Liver (tissue), 9 donors: ENCODE measurements around the gene PDE3A. TPM values are rescaled to one million over a fixed set of nuclear protein-coding genes. Genes with fewer than 3 reads are reported as not detected.

ENCODE experiments used
- DNase-seq: peaks from one replicate; pipeline ENCODE4 v3.0.0-alpha.2; 2017; ENCODE audit warnings: low spot score
- H3K27ac ChIP-seq, 2 donors: one replicate each; pipeline ENCODE4 v1.7.0; 2013; ENCODE audit warnings: inconsistent platforms in 2 of 2, low read length in 2 of 2, control low read depth in 1 of 2, low read depth in 1 of 2, mild to moderate bottlenecking in 1 of 2
- H3K27me3 ChIP-seq, 4 donors: one replicate each; pipeline versions ENCODE4 v1.6.1 to v1.7.0; 2013; ENCODE audit warnings: low read length in 3 of 4, inconsistent platforms in 1 of 4, mild to moderate bottlenecking in 1 of 4, moderate library complexity in 1 of 4; ENCODE audit not compliant: control insufficient read depth in 4 of 4, insufficient read depth in 4 of 4
- H3K36me3 ChIP-seq, 4 donors: one replicate each; pipeline versions ENCODE4 v1.6.1 to v1.7.0; 2013; ENCODE audit warnings: low read length in 3 of 4, mild to moderate bottlenecking in 3 of 4, low read depth in 1 of 4, moderate library complexity in 1 of 4; ENCODE audit not compliant: control insufficient read depth in 4 of 4, insufficient read depth in 3 of 4
- H3K4me1 ChIP-seq, 4 donors: one replicate each; pipeline versions ENCODE4 v1.6.1 to v1.7.0; 2013; ENCODE audit warnings: low read length in 3 of 4, mild to moderate bottlenecking in 3 of 4, moderate library complexity in 1 of 4; ENCODE audit not compliant: control insufficient read depth in 4 of 4, insufficient read depth in 4 of 4
- H3K4me3 ChIP-seq, 3 donors: one replicate each; pipeline versions ENCODE4 v1.6.1 to v1.7.0; 2013; ENCODE audit warnings: low read length in 3 of 3, control low read depth in 1 of 3, low read depth in 1 of 3, mild to moderate bottlenecking in 1 of 3
- H3K9ac ChIP-seq, 2 donors: one replicate each; pipeline ENCODE4 v1.7.0; 2013; ENCODE audit warnings: low read length in 2 of 2, mild to moderate bottlenecking in 2 of 2, moderate library complexity in 2 of 2, control low read depth in 1 of 2, low read depth in 1 of 2
- H3K9me3 ChIP-seq, 4 donors: one replicate each; pipeline versions ENCODE4 v1.6.1 to v1.7.0; 2013; ENCODE audit warnings: low read length in 3 of 4; ENCODE audit not compliant: control insufficient read depth in 4 of 4
- CTCF ChIP-seq: fragments of 150-350 bp; IDR thresholded peaks from 2 replicates; pipeline ENCODE4 v1.5.1; 2017; ENCODE audit warnings: improper control_type of control experiment, low read depth, low read length; ENCODE audit not compliant: missing input control
- EGR1 ChIP-seq, 2 donors: IDR thresholded peaks; 2 replicates each; pipeline ENCODE4 v1.6.1; 2016 to 2018; ENCODE audit warnings: antibody characterized with exemption in 2 of 2, low read depth in 2 of 2
- MAX ChIP-seq: IDR thresholded peaks from 2 replicates; pipeline ENCODE4 v1.6.1; 2016; ENCODE audit warnings: antibody characterized with exemption
- RAD21 ChIP-seq, 2 donors: IDR thresholded peaks; 2 replicates each; pipeline ENCODE4 v1.6.1; 2016; ENCODE audit warnings: antibody characterized with exemption in 2 of 2, mild to moderate bottlenecking in 2 of 2
- REST ChIP-seq: IDR thresholded peaks from 2 replicates; pipeline ENCODE4 v1.6.1; 2016; ENCODE audit warnings: antibody characterized with exemption, mild to moderate bottlenecking
- SP1 ChIP-seq: IDR thresholded peaks from 2 replicates; pipeline ENCODE4 v1.6.1; 2018; ENCODE audit warnings: antibody characterized with exemption, mild to moderate bottlenecking
- TAF1 ChIP-seq: conservative IDR thresholded peaks from 2 replicates; pipeline ENCODE4 v1.6.1; 2016; ENCODE audit warnings: antibody characterized with exemption, mild to moderate bottlenecking
- ZBTB33 ChIP-seq: IDR thresholded peaks from 2 replicates; pipeline ENCODE4 v1.6.1; 2016; ENCODE audit warnings: antibody characterized with exemption
- WGBS: extraction: QIAGEN DNeasy Blood & Tissue Kit; methylation state at CpG from one replicate; pipeline ENCODE4 v1.1.7; 2013; 5-methylcytosine and 5-hydroxymethylcytosine counted together
- polyA plus RNA-seq, 2 donors: library from polyadenylated mRNA; stranded (reverse) in 1 of 2; unstranded in 1 of 2; fragments of 200-250 nt in 1 of 2; fragments of >200 nt in 1 of 2; fragmentation: Nextera tagmentation in 1 of 2; extraction: Ambion mirVana in 1 of 2; gene quantifications; one replicate each; pipeline versions ENCODE4 v1.2.1 to v1.2.3, GENCODE V29; 2013 to 2015
- total RNA-seq, 2 donors: library from RNA; depleted of rRNA; stranded (reverse); fragments of >200 nt; gene quantifications; one replicate each; pipeline ENCODE4 v1.2.3, GENCODE V29; 2014
- donor health status: healthy.
- donor health status: healthy.
- donor health status: healthy.
- donor health status: healthy.
- donor health status: healthy.

PDE3A gene
- total and polyA plus RNA-seq, 4 donors: 0.50 to 3.8 (median 2.2) TPM

- H3K4me3 ChIP-seq: no peak overlapping the region
- no peak overlapping the region for H3K9ac ChIP-seq
- no peaks in the 10 kb centered on the region for H3K36me3 ChIP-seq
- no peaks in the 10 kb centered on the region for H3K9me3 ChIP-seq
- TF ChIP-seq SP1 (no peak), REST (no peak), ZBTB33 (no peak), TAF1 (no peak), CTCF (peak; percentile 55), MAX (no peak), RAD21 (IDR thresholded peaks at IDR 0.05) (peak; percentile 76 to 78)
- no peaks in the 10 kb centered on the region for H3K4me1 ChIP-seq
- no peak overlapping the region for H3K27ac ChIP-seq
- H3K27me3 ChIP-seq: no peaks in the 10 kb centered on the region
- no peak for DNase-seq
- WGBS: 42% methylated on average over 2 of the region's 2 CpGs
Measured at GRCh38 chr12:20601668-20602280, 233.4 kb downstream of the PDE3A start.

GRCh38 chr12:20602641-20603391 is 234.5 kb downstream of the PDE3A start:
- Histone ChIP-seq H3K27me3 (no peaks in the 10 kb centered on the region), H3K9me3 (no peaks in the 10 kb centered on the region), H3K4me1 (no peaks in the 10 kb centered on the region), H3K36me3 (no peaks in the 10 kb centered on the region), H3K9ac (no peak overlapping the region), H3K4me3 (no peak overlapping the region), H3K27ac (peak overlapping the region; percentile 19 to 47)
- no peak for TF ChIP-seq EGR1 (IDR thresholded peaks at IDR 0.05; ENCODE audit: low read depth in 2 of 2)
- DNase-seq: no peak
- 63% methylated on average over 4 of the region's 4 CpGs for WGBS
